Stomach smooth muscle (tissue), 2 donors: ENCODE data around the gene TAS2R40.

ENCODE experiments used
- H3K27ac ChIP-seq: one replicate; pipeline ENCODE4 v1.7.0; 2013; ENCODE audit warnings: mild to moderate bottlenecking, low read length, inconsistent platforms
- H3K27me3 ChIP-seq, 2 donors: one replicate each; pipeline ENCODE4 v1.7.0; 2013; ENCODE audit warnings: low read length in 2 of 2; ENCODE audit not compliant: insufficient read depth in 2 of 2, control insufficient read depth in 1 of 2
- H3K36me3 ChIP-seq, 2 donors: one replicate each; pipeline ENCODE4 v1.7.0; 2013; ENCODE audit warnings: low read length in 2 of 2; ENCODE audit not compliant: control insufficient read depth in 2 of 2, insufficient read depth in 2 of 2
- H3K4me1 ChIP-seq: one replicate; pipeline ENCODE4 v1.7.0; 2013; ENCODE audit warnings: low read length; ENCODE audit not compliant: control insufficient read depth, insufficient read depth
- H3K4me3 ChIP-seq, 2 donors: one replicate each; pipeline ENCODE4 v1.7.0; 2013; ENCODE audit warnings: low read length in 2 of 2
- H3K9ac ChIP-seq, 2 donors: one replicate each; pipeline ENCODE4 v1.7.0; 2013; ENCODE audit warnings: low read length in 2 of 2, mild to moderate bottlenecking in 1 of 2
- H3K9me3 ChIP-seq, 2 donors: one replicate each; pipeline ENCODE4 v1.7.0; 2013; ENCODE audit warnings: low read length in 2 of 2; ENCODE audit not compliant: control insufficient read depth in 2 of 2
- donor health status: healthy.
- donor health status: Pancreatic carcinoma.

TAS2R40 gene

DNA sequence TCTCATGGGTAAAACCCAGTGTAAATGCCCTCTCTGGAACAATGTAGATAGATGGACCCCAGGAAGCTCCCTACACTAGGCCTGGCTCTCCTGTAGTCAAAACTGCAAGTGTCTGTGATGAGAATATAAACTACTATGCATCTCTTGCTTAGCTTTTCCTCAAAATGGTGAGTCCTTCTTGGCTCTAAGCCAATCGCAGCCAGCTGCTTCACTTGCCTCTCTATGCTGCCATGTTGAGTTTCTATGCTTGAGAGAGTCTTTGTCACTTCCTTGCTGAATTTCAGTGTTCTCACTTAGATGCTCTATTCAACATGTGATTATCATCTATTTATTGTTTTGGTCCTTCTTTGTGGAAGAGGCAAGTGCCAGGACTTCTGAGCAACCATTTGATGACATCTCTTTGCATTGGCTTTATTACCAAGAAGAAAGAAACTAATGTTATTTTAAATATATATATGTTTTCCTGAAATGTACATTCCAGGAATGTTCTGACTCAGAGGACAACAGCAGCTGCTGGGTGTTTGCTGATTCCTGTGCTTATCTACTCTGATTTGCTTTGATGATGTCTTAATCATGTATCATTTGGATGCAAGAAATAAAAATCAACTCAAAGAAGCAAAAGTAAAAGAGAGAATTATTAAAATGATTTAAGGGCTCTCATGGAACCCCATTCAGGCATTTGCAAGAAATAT, 16.6 kb downstream of the TAS2R40 start:
- peaks cover 0 to 5% of the 10 kb centered on the region in 2 donors for H3K9me3 ChIP-seq
- no peak overlapping the region for H3K9ac ChIP-seq
- no peaks in the 10 kb centered on the region for H3K4me1 ChIP-seq
- no peak overlapping the region for H3K27ac ChIP-seq
- no peak overlapping the region for H3K4me3 ChIP-seq
- H3K36me3 ChIP-seq = no peaks in the 10 kb centered on the region
- no peaks in the 10 kb centered on the region for H3K27me3 ChIP-seq

DNA sequence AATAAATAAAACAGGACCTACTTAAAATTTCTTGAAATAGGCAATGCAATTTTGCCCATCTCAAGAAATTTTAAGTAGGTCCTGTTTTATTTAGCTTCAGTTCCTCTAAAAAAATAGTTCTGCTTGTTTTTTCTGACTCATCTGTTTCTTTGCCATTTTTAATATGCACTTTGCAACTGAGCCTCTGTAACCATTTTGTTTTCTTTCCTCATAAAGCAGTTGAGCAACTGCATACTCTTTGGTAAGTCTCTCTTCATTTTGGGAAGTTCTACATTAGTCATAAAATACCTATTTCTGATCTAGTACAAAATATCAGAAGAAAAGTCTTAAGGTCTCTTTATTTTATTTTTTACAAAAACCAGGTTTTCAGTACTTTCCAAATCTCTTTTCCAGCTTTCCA, 18.0 kb downstream of the TAS2R40 start:
- no peak overlapping the region for H3K9ac ChIP-seq
- H3K4me3 ChIP-seq = no peak overlapping the region
- no peaks in the 10 kb centered on the region for H3K27me3 ChIP-seq
- H3K27ac ChIP-seq = no peak overlapping the region
- H3K4me1 ChIP-seq = no peaks in the 10 kb centered on the region
- peaks cover 0 to 5% of the 10 kb centered on the region in 2 donors for H3K9me3 ChIP-seq
- no peaks in the 10 kb centered on the region for H3K36me3 ChIP-seq

DNA sequence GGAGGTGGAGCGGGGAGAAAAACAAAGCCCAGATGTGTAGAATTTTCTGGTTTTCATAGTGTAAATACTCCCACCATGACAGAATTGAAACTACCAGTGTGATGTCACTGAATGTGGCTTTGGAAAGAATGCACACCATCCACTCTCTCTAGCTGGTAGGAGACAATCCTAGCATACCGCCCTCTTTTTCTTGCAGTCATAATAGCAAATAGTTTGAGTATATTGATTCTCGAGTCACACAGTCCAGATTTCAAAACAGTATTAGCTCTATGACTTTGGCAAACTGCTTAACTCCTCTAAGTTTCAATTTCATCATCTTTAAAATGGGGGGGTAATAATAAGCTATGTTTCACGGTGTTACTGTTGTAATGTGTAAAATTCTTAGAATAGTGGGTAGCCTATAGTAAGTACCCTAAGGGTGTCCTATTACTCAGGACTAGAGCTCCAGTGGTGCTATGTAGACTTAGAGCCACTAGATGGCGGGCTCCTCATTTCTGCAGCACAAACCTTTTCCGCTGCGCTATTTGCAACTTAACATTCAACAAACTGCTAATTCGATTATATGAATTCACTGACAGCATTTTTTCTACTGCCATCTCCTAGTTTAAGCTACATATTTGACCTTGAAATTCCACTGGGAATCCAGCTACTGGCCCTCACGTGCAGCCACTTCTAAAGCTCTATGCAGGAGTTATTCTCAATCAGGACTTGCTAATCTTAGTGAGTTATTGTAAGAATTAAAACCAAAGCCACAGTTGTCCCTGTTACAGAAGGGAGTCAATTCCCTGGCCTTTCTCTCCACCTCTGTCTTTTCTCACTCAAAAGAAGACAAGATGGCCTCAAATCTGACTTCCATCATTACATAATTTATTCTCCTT, 18.7 kb downstream of the TAS2R40 start:
- Histone ChIP-seq H3K9ac (no peak overlapping the region), H3K27ac (no peak overlapping the region)

DNA sequence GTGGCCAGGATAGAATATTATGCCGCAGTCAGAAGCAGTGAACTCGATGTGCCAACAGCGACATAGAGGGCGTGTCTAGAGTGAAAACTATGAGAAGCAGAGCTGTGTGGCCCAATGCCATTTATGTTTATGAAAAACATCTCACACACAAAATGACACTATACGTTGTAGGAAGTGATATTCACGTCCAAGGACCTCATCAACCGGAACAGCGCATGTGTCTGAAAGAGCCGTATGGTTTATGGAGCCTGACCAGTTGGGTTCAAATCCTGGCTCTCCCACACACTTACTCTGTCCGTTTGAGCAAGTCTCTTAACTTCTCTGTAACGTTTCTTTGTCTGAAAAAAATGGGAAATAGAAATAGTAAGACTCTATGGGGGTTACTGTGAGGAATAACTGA, 20.5 kb downstream of the TAS2R40 start:
- Histone ChIP-seq H3K36me3 (no peaks in the 10 kb centered on the region), H3K27ac (no peak overlapping the region), H3K9ac (no peak overlapping the region), H3K9me3 (no peaks in the 10 kb centered on the region), H3K27me3 (no peaks in the 10 kb centered on the region), H3K4me3 (no peak overlapping the region), H3K4me1 (no peaks in the 10 kb centered on the region)

More for the DNA sequence above, 18.7 kb downstream of the TAS2R40 start:
- peaks cover 0 to 5% of the 10 kb centered on the region in 2 donors for H3K9me3 ChIP-seq
- no peaks in the 10 kb centered on the region for H3K27me3 ChIP-seq
- H3K4me1 ChIP-seq = no peaks in the 10 kb centered on the region
- H3K4me3 ChIP-seq = peak overlapping the region in 1 of 2 donors; percentile 13
- H3K36me3 ChIP-seq = no peaks in the 10 kb centered on the region

DNA sequence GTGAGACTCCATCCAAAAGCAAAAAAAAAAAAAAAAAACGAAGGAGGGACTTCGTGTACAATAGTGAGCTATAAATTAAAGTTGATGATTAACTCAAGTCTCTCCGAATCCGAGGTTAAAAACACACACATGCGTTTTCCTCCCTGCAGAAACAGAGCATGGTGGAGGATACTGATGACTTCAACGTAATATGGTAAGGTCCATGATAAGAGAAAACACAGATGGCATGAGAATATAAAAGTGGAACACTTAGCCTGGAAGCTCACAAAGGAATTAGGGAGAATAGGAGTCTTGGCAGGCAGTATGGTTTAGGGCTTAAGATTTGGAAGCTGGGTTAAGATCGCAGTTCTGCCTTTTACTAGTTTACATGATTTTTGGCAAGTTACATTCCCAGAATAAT, 21.3 kb downstream of the TAS2R40 start:
- H3K27ac ChIP-seq = no peak overlapping the region

DNA sequence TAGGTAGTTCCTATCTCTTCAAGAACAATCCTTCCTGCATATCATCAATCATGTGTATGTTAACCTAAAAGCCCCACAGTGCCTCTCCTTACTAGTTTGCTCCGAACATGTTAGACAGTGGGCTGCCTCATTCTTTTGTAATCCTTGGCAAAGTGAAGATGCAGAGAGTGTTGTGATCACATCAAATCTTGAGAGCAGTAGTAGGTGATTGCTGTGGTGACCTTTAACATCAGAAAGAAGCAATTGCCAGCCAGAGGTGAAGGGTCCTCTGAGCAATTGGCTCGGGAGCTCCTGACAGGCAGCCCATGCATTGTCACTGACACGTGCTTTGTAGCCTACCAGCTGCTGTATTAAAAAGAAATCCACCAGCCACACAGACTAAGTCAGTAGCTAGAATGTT, 21.8 kb downstream of the TAS2R40 start:
- no peaks in the 10 kb centered on the region for H3K27me3 ChIP-seq
- H3K9me3 ChIP-seq = no peaks in the 10 kb centered on the region
- no peaks in the 10 kb centered on the region for H3K36me3 ChIP-seq
- no peak overlapping the region for H3K4me3 ChIP-seq
- no peak overlapping the region for H3K9ac ChIP-seq
- no peak overlapping the region for H3K27ac ChIP-seq
- no peaks in the 10 kb centered on the region for H3K4me1 ChIP-seq

More for the DNA sequence above, 21.3 kb downstream of the TAS2R40 start:
- no peak overlapping the region for H3K9ac ChIP-seq
- no peaks in the 10 kb centered on the region for H3K36me3 ChIP-seq
- H3K4me3 ChIP-seq = no peak overlapping the region
- no peaks in the 10 kb centered on the region for H3K27me3 ChIP-seq
- H3K9me3 ChIP-seq = no peaks in the 10 kb centered on the region
- no peaks in the 10 kb centered on the region for H3K4me1 ChIP-seq

DNA sequence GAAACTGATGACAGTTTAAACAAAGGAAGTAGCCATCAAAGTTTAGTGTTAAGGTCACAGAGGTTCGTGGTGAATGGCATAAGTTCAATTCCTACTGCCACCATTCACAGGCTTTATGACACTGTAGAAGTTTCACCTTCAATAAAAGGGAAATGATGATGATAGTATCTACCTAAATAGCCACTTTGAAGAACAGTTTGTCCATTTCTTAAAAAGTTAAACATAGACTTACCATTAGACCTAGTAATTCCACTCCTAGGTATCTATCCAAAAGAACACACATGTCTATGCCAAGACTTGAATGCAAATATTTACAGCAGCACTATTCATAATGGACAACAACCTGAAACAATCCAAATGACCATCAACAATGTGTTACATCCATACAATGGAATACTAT, 22.5 kb downstream of the TAS2R40 start:
- Histone ChIP-seq H3K27ac (no peak overlapping the region), H3K4me3 (no peak overlapping the region), H3K9ac (no peak overlapping the region), H3K36me3 (no peaks in the 10 kb centered on the region), H3K4me1 (no peaks in the 10 kb centered on the region), H3K9me3 (no peaks in the 10 kb centered on the region), H3K27me3 (no peaks in the 10 kb centered on the region)

DNA sequence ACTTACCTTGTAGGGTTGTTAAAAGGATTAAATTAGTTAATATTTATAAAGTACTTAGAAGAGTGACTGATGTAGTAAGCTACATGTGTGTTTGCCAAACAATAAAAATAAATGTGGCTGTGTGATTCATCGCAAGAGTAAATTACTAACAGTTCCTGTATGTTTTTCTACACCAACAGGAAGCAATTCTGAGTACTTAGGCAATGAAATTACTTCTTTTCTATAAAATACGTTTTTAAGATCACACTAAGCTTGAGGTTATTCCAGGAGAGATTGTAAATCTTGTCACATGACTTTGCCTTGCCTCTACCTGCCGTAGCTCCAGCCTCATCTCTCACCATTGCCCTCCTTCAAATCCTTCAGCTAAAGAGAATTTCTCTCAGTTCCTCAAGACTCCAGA, 23.3 kb downstream of the TAS2R40 start:
- Histone ChIP-seq H3K9ac (no peak overlapping the region), H3K27ac (no peak overlapping the region), H3K4me3 (no peak overlapping the region), H3K27me3 (no peaks in the 10 kb centered on the region), H3K4me1 (no peaks in the 10 kb centered on the region), H3K36me3 (no peaks in the 10 kb centered on the region), H3K9me3 (no peaks in the 10 kb centered on the region)

DNA sequence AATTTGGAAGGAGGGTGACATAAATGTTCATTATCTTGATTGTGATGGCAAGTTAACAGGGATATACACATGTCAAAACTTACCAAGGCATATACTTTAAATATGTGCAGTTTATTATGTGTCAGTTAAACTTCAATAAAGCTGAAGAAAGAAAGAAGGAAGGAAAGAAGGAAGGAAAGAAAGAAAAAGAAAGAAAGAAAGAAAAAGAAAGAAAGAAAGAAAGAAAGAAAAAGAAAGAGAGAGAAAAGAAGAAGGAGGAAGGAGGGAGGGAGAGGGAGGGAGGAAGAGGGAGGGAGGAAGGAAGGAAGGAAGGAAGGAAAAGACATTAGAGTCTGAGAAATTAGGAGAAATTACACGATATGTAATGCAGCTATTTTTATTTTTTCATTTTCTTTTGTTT, 25.5 kb downstream of the TAS2R40 start:
- no peaks in the 10 kb centered on the region for H3K27me3 ChIP-seq

DNA sequence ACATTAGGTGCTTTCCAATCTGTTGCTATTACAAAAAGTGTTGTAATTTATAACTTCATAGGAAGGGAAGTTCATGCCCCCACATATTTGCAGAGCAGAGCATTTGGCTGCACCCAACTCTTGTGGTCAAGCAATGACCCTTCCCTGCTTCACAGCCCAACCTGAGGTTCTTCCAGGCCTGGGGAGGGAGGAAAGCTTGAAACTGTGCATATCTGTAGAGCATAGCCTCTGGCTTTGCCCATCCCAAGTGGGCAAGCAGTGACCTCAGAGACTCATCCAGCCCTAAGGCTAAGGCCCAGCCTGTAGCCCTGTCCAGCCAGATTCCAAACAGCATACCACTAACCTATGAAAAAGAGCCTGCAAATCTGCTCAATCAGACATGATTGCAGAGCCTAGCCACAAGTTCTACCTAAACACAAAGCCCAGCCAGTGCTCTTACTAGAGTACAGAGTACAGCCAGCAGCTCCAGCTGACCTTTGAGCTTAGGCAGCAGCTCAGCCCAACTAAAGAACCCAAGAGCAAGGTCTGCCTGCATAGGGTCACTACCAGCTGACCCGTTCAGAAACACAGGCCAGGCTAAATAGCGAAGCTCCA, 27.0 kb downstream of the TAS2R40 start:
- Histone ChIP-seq H3K4me1 (no peaks in the 10 kb centered on the region), H3K4me3 (no peak overlapping the region), H3K36me3 (no peaks in the 10 kb centered on the region), H3K27ac (no peak overlapping the region), H3K9me3 (peaks cover 0 to 4% of the 10 kb centered on the region in 2 donors), H3K9ac (no peak overlapping the region), H3K27me3 (no peaks in the 10 kb centered on the region)

More for the DNA sequence above, 25.5 kb downstream of the TAS2R40 start:
- H3K9me3 ChIP-seq = no peaks in the 10 kb centered on the region
- H3K36me3 ChIP-seq = no peaks in the 10 kb centered on the region
- no peaks in the 10 kb centered on the region for H3K4me1 ChIP-seq
- no peak overlapping the region for H3K4me3 ChIP-seq
- H3K9ac ChIP-seq = no peak overlapping the region
- H3K27ac ChIP-seq = no peak overlapping the region
